Stimulated activated CD8-positive, alpha-beta memory T cell treated with anti-CD3 and anti-CD28 coated beads, Interleukin-7, amount 100 ng/mL, for 48 hours (primary cell): ENCODE data around the gene NR3C2.
"Not testable (repeated sequence)": the region's sequence is repeated elsewhere in the genome, so short reads cannot be mapped to it uniquely, and the experiment has no call there.

Experiments used
- DNase-seq, 2 donors: peaks; one replicate each; pipeline ENCODE4 v3.0.0-alpha.2; 2020; ENCODE audit warnings: low read depth in 1 of 2; ENCODE audit errors: extremely low read depth in 1 of 2

Gene NR3C2

GRCh38 chr4:148089624-148090023, 352.6 kb downstream of the NR3C2 start:
- no peak for DNase-seq

- not testable (repeated sequence) for DNase-seq
These were observed 359.1 kb downstream of the NR3C2 start for GRCh38 chr4:148083073-148083472.

- no peak for DNase-seq
These were observed 360.5 kb downstream of the NR3C2 start for GRCh38 chr4:148081745-148082144.

- DNase-seq: no peak
These were observed 360.9 kb downstream of the NR3C2 start for GRCh38 chr4:148081267-148081666.

- no peak for DNase-seq
These were observed 362.3 kb downstream of the NR3C2 start for GRCh38 chr4:148079961-148080360.

- DNase-seq: no peak
These were observed 364.2 kb downstream of the NR3C2 start for GRCh38 chr4:148078061-148078460.

GRCh38 chr4:148077581-148077980, 364.6 kb downstream of the NR3C2 start:
- no peak for DNase-seq

- no peak for DNase-seq
These were observed 365.2 kb downstream of the NR3C2 start for GRCh38 chr4:148076964-148077363.

GRCh38 chr4:148075438-148075837, 366.8 kb downstream of the NR3C2 start:
- DNase-seq: no peak

GRCh38 chr4:148074462-148074861, 367.8 kb downstream of the NR3C2 start:
- DNase-seq: no peak

- DNase-seq: no peak
These were observed 368.9 kb downstream of the NR3C2 start for GRCh38 chr4:148073349-148073748.

- DNase-seq: no peak
These were observed 369.4 kb downstream of the NR3C2 start for GRCh38 chr4:148072789-148073188.

- no peak for DNase-seq
These were observed 371.2 kb downstream of the NR3C2 start for GRCh38 chr4:148071009-148071408.

- no peak for DNase-seq
These were observed 372.4 kb downstream of the NR3C2 start for GRCh38 chr4:148069895-148070178.

GRCh38 chr4:148069086-148069894, 372.9 kb downstream of the NR3C2 start:
- DNase-seq: no peak

GRCh38 chr4:148068065-148068911, 373.9 kb downstream of the NR3C2 start:
- no peak for DNase-seq

GRCh38 chr4:148067301-148067916, 374.8 kb downstream of the NR3C2 start:
- DNase-seq: no peak

GRCh38 chr4:148065075-148065474, 377.1 kb downstream of the NR3C2 start:
- no peak for DNase-seq

GRCh38 chr4:148064451-148064850, 377.8 kb downstream of the NR3C2 start:
- no peak for DNase-seq

GRCh38 chr4:148062301-148062950, 379.8 kb downstream of the NR3C2 start:
- no peak for DNase-seq

- DNase-seq: no peak
These were observed 380.4 kb downstream of the NR3C2 start for GRCh38 chr4:148061795-148062194.
